Chondrocyte (in vitro differentiated cells): ENCODE measurements around the gene BTNL8. TPM values are rescaled to one million over a fixed set of nuclear protein-coding genes. Genes with fewer than 3 reads are reported as not detected.

ENCODE experiments used
- DNase-seq: peaks from one replicate; pipeline ENCODE4 v3.0.0; 2021; ENCODE audit warnings: mixed read lengths, low spot score
- H3K27ac Mint-ChIP-seq: one replicate; pipeline ENCODE4 v1.8.0; 2021; ENCODE audit warnings: mild to moderate bottlenecking, moderate library complexity, mixed read lengths; ENCODE audit not compliant: unreplicated experiment
- H3K27me3 Mint-ChIP-seq: 2 replicates; pipeline ENCODE4 v1.8.0; 2021; ENCODE audit warnings: low read depth, mixed read lengths
- H3K36me3 Mint-ChIP-seq: 2 replicates; pipeline ENCODE4 v1.8.0; 2021; ENCODE audit warnings: low read depth, mixed read lengths
- H3K4me1 Mint-ChIP-seq: 2 replicates; pipeline ENCODE4 v1.8.0; 2021; ENCODE audit warnings: low read depth, mild to moderate bottlenecking, mixed read lengths
- H3K4me3 Mint-ChIP-seq: one replicate; pipeline ENCODE4 v1.8.0; 2021; ENCODE audit warnings: mild to moderate bottlenecking, moderate library complexity, mixed read lengths; ENCODE audit not compliant: unreplicated experiment
- H3K9me3 Mint-ChIP-seq: 2 replicates; pipeline ENCODE4 v1.8.0; 2021; ENCODE audit warnings: low read depth, mixed read lengths
- long read RNA-seq: library from polyadenylated mRNA; stranded (forward); transcript quantifications from one replicate; pipeline ENCODE4 v2.0.0, GENCODE V29; 2021
- total RNA-seq: library from RNA; stranded (reverse); gene quantifications from 3 replicates; pipeline ENCODE4 v1.2.1, GENCODE V29; 2021
- TF ChIP-seq, protein P1 (sequence below): fragments of 200-600 bp; sonication (generic); IDR thresholded peaks from 2 replicates; pipeline ENCODE4 v1.5.0; 2021; ENCODE audit warnings: antibody characterized with exemption, mild to moderate bottlenecking, moderate library complexity

Gene BTNL8, protein sequence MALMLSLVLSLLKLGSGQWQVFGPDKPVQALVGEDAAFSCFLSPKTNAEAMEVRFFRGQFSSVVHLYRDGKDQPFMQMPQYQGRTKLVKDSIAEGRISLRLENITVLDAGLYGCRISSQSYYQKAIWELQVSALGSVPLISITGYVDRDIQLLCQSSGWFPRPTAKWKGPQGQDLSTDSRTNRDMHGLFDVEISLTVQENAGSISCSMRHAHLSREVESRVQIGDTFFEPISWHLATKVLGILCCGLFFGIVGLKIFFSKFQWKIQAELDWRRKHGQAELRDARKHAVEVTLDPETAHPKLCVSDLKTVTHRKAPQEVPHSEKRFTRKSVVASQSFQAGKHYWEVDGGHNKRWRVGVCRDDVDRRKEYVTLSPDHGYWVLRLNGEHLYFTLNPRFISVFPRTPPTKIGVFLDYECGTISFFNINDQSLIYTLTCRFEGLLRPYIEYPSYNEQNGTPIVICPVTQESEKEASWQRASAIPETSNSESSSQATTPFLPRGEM
- total RNA-seq, result not detected in 3 replicates
- long read RNA-seq, result 0 reads

DNA sequence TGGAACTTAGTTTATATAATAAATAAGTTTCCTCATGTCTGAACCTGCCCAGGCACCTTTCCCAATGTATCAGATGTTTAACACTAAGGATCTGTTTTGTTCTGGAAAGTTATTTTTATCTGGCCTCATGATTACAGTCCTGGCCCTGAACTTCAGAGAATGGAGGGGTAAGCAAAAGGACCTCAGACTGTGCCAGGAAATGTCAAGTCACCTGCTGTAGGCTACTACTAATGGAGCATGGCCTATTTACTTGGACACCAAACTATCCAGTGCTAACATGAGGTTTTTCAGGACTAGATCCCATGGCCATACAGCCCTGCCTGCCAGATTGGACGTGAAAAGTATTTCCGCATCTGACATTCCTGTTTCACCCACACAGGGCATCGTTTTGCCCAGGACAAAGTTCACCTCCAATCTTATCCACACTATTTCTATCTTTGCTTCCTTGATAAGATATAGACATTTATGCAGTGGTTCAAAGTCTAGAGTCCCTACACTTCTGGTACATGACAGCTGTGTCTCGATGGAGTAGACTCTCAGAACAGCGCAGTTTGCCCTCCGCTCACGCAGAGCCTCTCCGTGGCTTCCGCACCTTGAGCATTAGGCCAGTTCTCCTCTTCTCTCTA lies at the start of gene BTNL8:
Gene BTNL8, plus strand, starts transcription at position 539 of the 626 bp plus-strand sequence. CDS start 152 bp downstream, outside the sequence.
- Mint-ChIP-seq H3K36me3 (no peaks in the 10 kb centered on the region), H3K27me3 (peaks cover 8% of the 10 kb centered on the region), H3K4me3 (no peak within 1 kb of the TSS), H3K9me3 (peaks cover 17% of the 10 kb centered on the region), H3K27ac (no peak within 1 kb of the TSS), H3K4me1 (no peaks in the 10 kb centered on the region)
- no peak for DNase-seq
- TF ChIP-seq, protein P1, sequence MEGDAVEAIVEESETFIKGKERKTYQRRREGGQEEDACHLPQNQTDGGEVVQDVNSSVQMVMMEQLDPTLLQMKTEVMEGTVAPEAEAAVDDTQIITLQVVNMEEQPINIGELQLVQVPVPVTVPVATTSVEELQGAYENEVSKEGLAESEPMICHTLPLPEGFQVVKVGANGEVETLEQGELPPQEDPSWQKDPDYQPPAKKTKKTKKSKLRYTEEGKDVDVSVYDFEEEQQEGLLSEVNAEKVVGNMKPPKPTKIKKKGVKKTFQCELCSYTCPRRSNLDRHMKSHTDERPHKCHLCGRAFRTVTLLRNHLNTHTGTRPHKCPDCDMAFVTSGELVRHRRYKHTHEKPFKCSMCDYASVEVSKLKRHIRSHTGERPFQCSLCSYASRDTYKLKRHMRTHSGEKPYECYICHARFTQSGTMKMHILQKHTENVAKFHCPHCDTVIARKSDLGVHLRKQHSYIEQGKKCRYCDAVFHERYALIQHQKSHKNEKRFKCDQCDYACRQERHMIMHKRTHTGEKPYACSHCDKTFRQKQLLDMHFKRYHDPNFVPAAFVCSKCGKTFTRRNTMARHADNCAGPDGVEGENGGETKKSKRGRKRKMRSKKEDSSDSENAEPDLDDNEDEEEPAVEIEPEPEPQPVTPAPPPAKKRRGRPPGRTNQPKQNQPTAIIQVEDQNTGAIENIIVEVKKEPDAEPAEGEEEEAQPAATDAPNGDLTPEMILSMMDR, result no peak

DNA sequence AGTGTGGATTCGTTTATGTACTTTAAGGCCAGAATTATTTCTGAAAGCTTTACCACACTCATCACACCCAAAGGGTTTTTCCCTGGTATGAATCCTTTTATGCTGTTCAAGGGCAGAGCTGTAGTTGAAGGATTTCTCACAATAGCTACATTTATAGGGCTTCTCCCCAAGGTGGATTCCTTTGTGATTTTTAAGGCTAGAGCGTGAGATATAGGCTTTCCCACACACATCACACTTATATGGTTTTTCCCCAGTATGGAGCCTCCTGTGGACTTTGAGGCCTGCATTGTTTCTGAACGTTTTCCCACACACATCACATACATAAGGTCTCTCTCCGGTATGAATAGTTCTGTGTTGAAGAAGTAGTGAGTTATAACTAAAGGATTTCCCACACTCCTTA lies 49.1 kb upstream of the BTNL8 start:
- Mint-ChIP-seq H3K4me1 (no peaks in the 10 kb centered on the region), H3K4me3 (no peak overlapping the region), H3K36me3 (peaks cover 62% of the 10 kb centered on the region), H3K27ac (no peak overlapping the region), H3K27me3 (no peaks in the 10 kb centered on the region), H3K9me3 (peaks cover 80% of the 10 kb centered on the region)
- TF ChIP-seq, protein P1, result no peak
- no peak for DNase-seq

DNA sequence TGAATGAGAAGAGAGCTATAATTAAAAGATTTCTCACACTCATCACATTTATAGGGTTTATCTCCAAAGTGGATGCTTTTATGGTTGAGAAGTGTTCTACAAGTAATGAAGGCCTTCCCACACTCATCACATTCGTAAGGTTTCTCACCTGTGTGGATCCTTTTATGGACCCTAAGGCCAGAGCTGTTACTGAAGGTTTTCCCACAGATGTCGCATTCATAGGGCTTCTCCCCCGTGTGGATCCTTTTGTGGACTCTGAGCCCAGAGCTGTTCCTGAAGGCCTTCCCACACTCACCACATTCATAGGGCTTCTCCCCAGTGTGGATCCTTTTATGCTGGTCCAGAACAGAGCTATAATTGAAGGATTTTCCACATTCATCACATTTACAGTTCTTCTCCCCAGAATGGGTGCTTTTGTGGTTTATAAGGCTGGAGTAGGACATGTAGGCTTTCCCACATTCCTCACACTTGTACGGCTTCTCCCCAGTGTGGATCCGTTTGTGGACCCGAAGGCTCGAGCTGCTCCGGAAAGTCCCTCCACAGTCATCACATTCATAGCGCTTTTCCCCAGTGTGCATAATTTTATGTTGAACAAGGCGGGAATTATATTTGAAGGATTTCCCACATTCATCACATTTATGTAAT lies 48.4 kb upstream of the BTNL8 start:
- H3K27me3 Mint-ChIP-seq, result no peaks in the 10 kb centered on the region
- no peak overlapping the region for H3K27ac Mint-ChIP-seq

DNA sequence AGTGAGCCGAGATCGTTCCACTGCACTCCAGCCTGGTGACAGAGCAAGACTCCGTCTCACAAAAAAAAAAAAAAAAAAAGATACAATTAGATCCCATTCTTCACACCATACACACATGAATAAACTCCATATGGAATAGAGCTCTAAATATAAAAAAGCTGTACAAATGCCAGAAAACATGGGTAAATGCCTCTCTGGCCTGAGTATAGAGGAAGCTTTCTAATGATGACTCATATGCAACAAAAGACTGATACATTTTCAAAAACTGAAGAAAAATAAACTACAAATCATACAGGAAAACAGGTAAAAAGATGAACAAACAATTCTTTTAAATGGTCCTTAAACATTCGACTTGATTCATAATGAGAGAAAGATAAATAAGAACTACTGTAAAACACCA lies 46.5 kb upstream of the BTNL8 start:
- H3K4me3 Mint-ChIP-seq, result no peak overlapping the region
- H3K9me3 Mint-ChIP-seq, result peaks cover 58% of the 10 kb centered on the region
- no peaks in the 10 kb centered on the region for H3K4me1 Mint-ChIP-seq
- no peaks in the 10 kb centered on the region for H3K27me3 Mint-ChIP-seq
- TF ChIP-seq, protein P1, result no peak
- no peak overlapping the region for H3K27ac Mint-ChIP-seq
- peaks cover 66% of the 10 kb centered on the region for H3K36me3 Mint-ChIP-seq
- no peak for DNase-seq

More for the DNA sequence above, 48.4 kb upstream of the BTNL8 start:
- DNase-seq, result no peak
- Mint-ChIP-seq H3K36me3 (peaks cover 68% of the 10 kb centered on the region), H3K4me3 (no peak overlapping the region), H3K4me1 (no peaks in the 10 kb centered on the region), H3K9me3 (peaks cover 77% of the 10 kb centered on the region)
- TF ChIP-seq, protein P1, result no peak
